Keratinocyte (primary cell): ENCODE results near the gene RNF26. TPM values are rescaled to one million over a fixed set of nuclear protein-coding genes. Genes with fewer than 3 reads are reported as not detected.

Source experiments
- DNase-seq: peaks from one replicate; pipeline ENCODE4 v3.0.0-alpha.2; 2011; ENCODE audit warnings: low read depth, missing footprints, low spot score
- FAIRE-seq: peaks from 2 replicates; lab custom pipeline; 2011; peaks lifted over from hg19 to GRCh38; lab: Jason Lieb, UNC
- H2AFZ ChIP-seq: 2 replicates; pipeline ENCODE4 v1.6.0; 2012; ENCODE audit warnings: low read length, control low read depth, inconsistent platforms; ENCODE audit not compliant: control insufficient read depth
- H3K27ac ChIP-seq: 2 replicates; pipeline ENCODE4 v1.5.1; 2011; ENCODE audit warnings: low read length; ENCODE audit not compliant: control insufficient read depth, insufficient read depth
- H3K27me3 ChIP-seq: 3 replicates; pipeline ENCODE4 v1.6.0; 2011; ENCODE audit warnings: low read length; ENCODE audit not compliant: control insufficient read depth, insufficient read depth; ENCODE audit errors: extremely low read depth
- H3K36me3 ChIP-seq, 2 experiments: 2 replicates in 1 of 2; 3 replicates in 1 of 2; pipeline ENCODE4 v1.5.1; 2011; ENCODE audit warnings: low read length in 2 of 2, mild to moderate bottlenecking in 1 of 2; ENCODE audit not compliant: control insufficient read depth in 2 of 2, insufficient read depth in 2 of 2; ENCODE audit errors: extremely low read depth in 1 of 2
- H3K4me1 ChIP-seq: 3 replicates; pipeline ENCODE4 v1.5.1; 2011; ENCODE audit warnings: low read length; ENCODE audit not compliant: control insufficient read depth, insufficient read depth; ENCODE audit errors: extremely low read depth
- H3K4me2 ChIP-seq: 3 replicates; pipeline ENCODE4 v1.6.0; 2011; ENCODE audit warnings: low read depth, low read length; ENCODE audit not compliant: control insufficient read depth, insufficient read depth; ENCODE audit errors: extremely low read depth
- H3K4me3 ChIP-seq, 3 experiments: fragments of 200-600 bp in 1 of 3; sonication (generic) in 1 of 3; 2 replicates in 2 of 3; 3 replicates in 1 of 3; pipeline ENCODE4 v1.5.1; 2011 to 2016; ENCODE audit warnings: low read length in 3 of 3, mild to moderate bottlenecking in 3 of 3, control low read depth in 2 of 3, inconsistent platforms in 1 of 3, low read depth in 1 of 3, mixed read lengths in 1 of 3, mixed run types in 1 of 3, moderate library complexity in 1 of 3; ENCODE audit not compliant: control insufficient read depth in 2 of 3, insufficient read depth in 2 of 3; ENCODE audit errors: extremely low read depth in 1 of 3
- H3K79me2 ChIP-seq: 2 replicates; pipeline ENCODE4 v1.6.0; 2012; ENCODE audit warnings: low read length; ENCODE audit not compliant: control insufficient read depth, insufficient read depth
- H3K9ac ChIP-seq: 3 replicates; pipeline ENCODE4 v1.6.0; 2011; ENCODE audit warnings: low read length; ENCODE audit not compliant: control insufficient read depth, insufficient read depth; ENCODE audit errors: extremely low read depth
- H3K9me1 ChIP-seq: 3 replicates; pipeline ENCODE4 v1.6.0; 2011; ENCODE audit warnings: low read length; ENCODE audit not compliant: control insufficient read depth, insufficient read depth; ENCODE audit errors: extremely low read depth
- H3K9me3 ChIP-seq: 2 replicates; pipeline ENCODE4 v1.5.1; 2012; ENCODE audit warnings: low read depth, low read length; ENCODE audit not compliant: control insufficient read depth
- H4K20me1 ChIP-seq: 3 replicates; pipeline ENCODE4 v1.6.0; 2011; ENCODE audit warnings: low read length; ENCODE audit not compliant: control insufficient read depth, insufficient read depth; ENCODE audit errors: extremely low read depth
- CTCF ChIP-seq, 3 experiments: IDR thresholded peaks in 1 of 3; conservative IDR thresholded peaks in 1 of 3; optimal IDR thresholded peaks in 1 of 3; 2 replicates in 2 of 3; 3 replicates in 1 of 3; pipeline versions ENCODE3 to v1.5.1; 2011; ENCODE audit warnings: low read length in 3 of 3, mild to moderate bottlenecking in 3 of 3, moderate library complexity in 2 of 3, control low read depth in 1 of 3, inconsistent platforms in 1 of 3; ENCODE audit not compliant: insufficient read depth in 2 of 3; ENCODE audit errors: extremely low read depth in 1 of 3
- EZH2 ChIP-seq: IDR thresholded peaks from one replicate; pipeline ENCODE4 v1.6.1; 2012; ENCODE audit warnings: inconsistent platforms, mild to moderate bottlenecking, low read length, moderate library complexity
- dilution Hi-C: fragments of 300-500 bp; cut with MboI; formaldehyde crosslinking; loops from one replicate; pipeline ENCODE4 v1.7.0; 2020; ENCODE audit warnings: low sequenced_read_pairs; ENCODE audit not compliant: extremely low pct_ligation_motif_present
- polyA plus RNA-seq, 5 experiments: library from polyadenylated mRNA; depleted of rRNA in 3 of 5; stranded (reverse) in 3 of 5; stranded (forward) in 1 of 5; unstranded in 1 of 5; fragments of >200 nt; gene quantifications; 1 replicate in 1 of 5; 2 replicates in 3 of 5; 3 replicates in 1 of 5; pipeline versions ENCODE4 v1.2.1 to v1.2.3, GENCODE V29; 2011 to 2012; ENCODE audit warnings: missing spikeins in 2 of 5, low read depth in 1 of 5, low replicate concordance in 1 of 5

The RNF26 gene
- polyA plus RNA-seq, 1 donor (not counting 4 experiments of a cell fraction or from before 2014, with no cell fraction given) = 13.2 TPM

GRCh38 chr11:119373059-119373920 is 39.0 kb downstream of the RNF26 start:
- no peaks in the 10 kb centered on the region for H3K36me3 ChIP-seq
- H3K27ac ChIP-seq = no peak overlapping the region
- H3K4me2 ChIP-seq = no peak overlapping the region
- peaks cover 6% of the 10 kb centered on the region for H3K27me3 ChIP-seq
- peaks cover 28% of the 10 kb centered on the region for H3K4me1 ChIP-seq
- no peaks in the 10 kb centered on the region for H3K79me2 ChIP-seq
- dilution Hi-C loops = no loop called here
- H3K4me3 ChIP-seq = no peak overlapping the region
- no peak overlapping the region for H3K9ac ChIP-seq
- H3K9me3 ChIP-seq = no peaks in the 10 kb centered on the region
- peaks cover 2% of the 10 kb centered on the region for H3K9me1 ChIP-seq
- FAIRE-seq (no peak), DNase-seq (no peak)
- H4K20me1 ChIP-seq = no peaks in the 10 kb centered on the region
- TF ChIP-seq CTCF (optimal IDR thresholded peaks at IDR 0.05 in 1 of 3, IDR thresholded peaks at IDR 0.05 in 1 of 3, conservative IDR thresholded peaks at IDR 0.05 in 1 of 3; ENCODE audit: extremely low read depth in 1 of 3, insufficient read depth in 2 of 3, low read length in 3 of 3) (no peak), EZH2 (no peak)
- no peak overlapping the region for H2AFZ ChIP-seq

- FAIRE-seq = peak; percentile 78
- no peak overlapping the region for H3K27ac ChIP-seq
- H3K36me3 ChIP-seq = no peaks in the 10 kb centered on the region
- H3K9me3 ChIP-seq = no peaks in the 10 kb centered on the region
- peaks cover 23% of the 10 kb centered on the region for H3K4me1 ChIP-seq
- H3K79me2 ChIP-seq = no peaks in the 10 kb centered on the region
- peaks cover 6% of the 10 kb centered on the region for H3K27me3 ChIP-seq
- no peaks in the 10 kb centered on the region for H4K20me1 ChIP-seq
- H3K4me2 ChIP-seq = no peak overlapping the region
- peaks cover 2% of the 10 kb centered on the region for H3K9me1 ChIP-seq
- H2AFZ ChIP-seq = no peak overlapping the region
- no peak overlapping the region for H3K4me3 ChIP-seq
- no peak overlapping the region for H3K9ac ChIP-seq
- dilution Hi-C loops = no loop called here
- DNase-seq = no peak
- TF ChIP-seq CTCF (optimal IDR thresholded peaks at IDR 0.05 in 1 of 3, IDR thresholded peaks at IDR 0.05 in 1 of 3, conservative IDR thresholded peaks at IDR 0.05 in 1 of 3; ENCODE audit: extremely low read depth in 1 of 3, insufficient read depth in 2 of 3, low read length in 3 of 3) (peak; percentile 86 to 98 (median 92)), EZH2 (no peak)
These were observed 39.7 kb downstream of the RNF26 start for GRCh38 chr11:119373921-119374631.
